K562 (cell line): ENCODE measurements around the gene NKAIN1. TPM values are rescaled to one million over a fixed set of nuclear protein-coding genes. Genes with fewer than 3 reads are reported as not detected.
A peak's percentile ranks its signal among the peaks of the same experiment; 100 is the strongest.

Source experiments
- ESRRA ChIP-seq: fragments of 450-650 bp; IDR thresholded peaks from 2 replicates; pipeline ENCODE4 v1.6.1; 2014; ENCODE audit warnings: low read depth, mild to moderate bottlenecking, moderate library complexity, borderline replicate concordance
- FOXP1 ChIP-seq: sonication (generic); formaldehyde crosslinking; IDR thresholded peaks from 2 replicates; pipeline ENCODE4 v1.8.0; 2022; ENCODE audit warnings: mild to moderate bottlenecking, missing genetic modification reagents
- HDAC3 ChIP-seq: fragments of 450-650 bp; IDR thresholded peaks from 2 replicates; pipeline ENCODE4 v1.6.1; 2018; ENCODE audit warnings: borderline replicate concordance, mild to moderate bottlenecking, moderate library complexity; ENCODE audit not compliant: partially characterized antibody
- MYNN ChIP-seq, 2 experiments: sonication (generic); formaldehyde crosslinking in 1 of 2; IDR thresholded peaks; 2 replicates each; pipeline versions ENCODE4 v1.5.0 to v1.6.1; 2016 to 2020; ENCODE audit warnings: antibody characterized with exemption in 1 of 2, missing genetic modification reagents in 1 of 2
- RBM39 ChIP-seq: fragments of 200-400 bp; formaldehyde crosslinking; optimal IDR thresholded peaks from 2 replicates; pipeline ENCODE3; 2018; ENCODE audit warnings: low read depth, low read length
- SMAD4 ChIP-seq: fragments of 250-450 bp; sonication (Bioruptor Pico); conservative IDR thresholded peaks from 2 replicates; pipeline ENCODE4 v1.8.0; 2021; ENCODE audit warnings: inconsistent platforms, mild to moderate bottlenecking, moderate library complexity
- STAT5A ChIP-seq: IDR thresholded peaks from 2 replicates; pipeline ENCODE4 v1.6.1; 2012; ENCODE audit warnings: low read length, inconsistent platforms, borderline replicate concordance
- TSC22D4 ChIP-seq: fragments of 450-650 bp; IDR thresholded peaks from 2 replicates; pipeline ENCODE4 v1.6.1; 2016; ENCODE audit warnings: missing genetic modification characterization, missing biosample characterization, control low read depth
- ZC3H4 ChIP-seq: sonication (generic); formaldehyde crosslinking; IDR thresholded peaks from 2 replicates; pipeline ENCODE4 v1.9.0; 2021; ENCODE audit warnings: missing genetic modification reagents, borderline replicate concordance
- ZNF197 ChIP-seq: fragments of 200-800 bp; sonication (Bioruptor generic); IDR thresholded peaks from 2 replicates; pipeline ENCODE4 v1.6.1; 2016; ENCODE audit warnings: low read depth, missing genetic modification characterization, missing compliant biosample characterization
- ZNF445 ChIP-seq: fragments of 250-450 bp; sonication (Bioruptor Pico); IDR thresholded peaks from 2 replicates; pipeline ENCODE4 v1.4.0; 2020; ENCODE audit warnings: low read depth, mild to moderate bottlenecking, moderate library complexity
- polyA plus RNA-seq, 8 experiments: library from polyadenylated mRNA; depleted of rRNA in 4 of 8; stranded (reverse) in 5 of 8; unstranded in 3 of 8; fragments of >200 nt; fragmentation: Nextera tagmentation in 2 of 8; fragmentation: Illumina TruSeq in 1 of 8; extraction: Ambion mirVana in 2 of 8; extraction: Trizol in 1 of 8; gene quantifications; 2 replicates each; pipeline versions ENCODE4 v1.2.1 to v1.2.3, GENCODE V29; 2011 to 2014; ENCODE audit warnings: inconsistent platforms in 1 of 8, missing spikeins in 1 of 8
- total RNA-seq, 7 experiments: library from RNA; depleted of rRNA in 6 of 7; stranded (reverse); fragments of >200 nt in 6 of 7; fragmentation: Illumina TruSeq in 2 of 7; extraction: Trizol in 2 of 7; gene quantifications; 2 replicates each; pipeline versions ENCODE4 v1.2.1 to v1.2.3, GENCODE V29; 2011 to 2021; ENCODE audit warnings: low replicate concordance in 1 of 7
- TF ChIP-seq, protein P1 (sequence below): IDR thresholded peaks from 2 replicates; pipeline ENCODE4 v1.6.1; 2011; ENCODE audit warnings: borderline replicate concordance, low read depth, mild to moderate bottlenecking, moderate library complexity, low read length; ENCODE audit not compliant: insufficient read depth, poor library complexity, severe bottlenecking
- TF ChIP-seq, protein P2 (sequence below): conservative IDR thresholded peaks from 2 replicates; pipeline ENCODE4 v1.6.1; 2011; ENCODE audit warnings: low read depth, mild to moderate bottlenecking, low read length; ENCODE audit not compliant: control insufficient read depth
- TF ChIP-seq, protein P3 (sequence below): fragments of 250-450 bp; sonication (Bioruptor Pico); IDR thresholded peaks from 2 replicates; pipeline ENCODE4 v1.5.0; 2021

Gene NKAIN1
- total and polyA plus RNA-seq, 9 of the 15 experiments (the other 6 are each of a cell fraction or from before 2014, with no cell fraction given), result 0.03 to 0.22 (median 0.04) TPM; not detected in 3

DNA sequence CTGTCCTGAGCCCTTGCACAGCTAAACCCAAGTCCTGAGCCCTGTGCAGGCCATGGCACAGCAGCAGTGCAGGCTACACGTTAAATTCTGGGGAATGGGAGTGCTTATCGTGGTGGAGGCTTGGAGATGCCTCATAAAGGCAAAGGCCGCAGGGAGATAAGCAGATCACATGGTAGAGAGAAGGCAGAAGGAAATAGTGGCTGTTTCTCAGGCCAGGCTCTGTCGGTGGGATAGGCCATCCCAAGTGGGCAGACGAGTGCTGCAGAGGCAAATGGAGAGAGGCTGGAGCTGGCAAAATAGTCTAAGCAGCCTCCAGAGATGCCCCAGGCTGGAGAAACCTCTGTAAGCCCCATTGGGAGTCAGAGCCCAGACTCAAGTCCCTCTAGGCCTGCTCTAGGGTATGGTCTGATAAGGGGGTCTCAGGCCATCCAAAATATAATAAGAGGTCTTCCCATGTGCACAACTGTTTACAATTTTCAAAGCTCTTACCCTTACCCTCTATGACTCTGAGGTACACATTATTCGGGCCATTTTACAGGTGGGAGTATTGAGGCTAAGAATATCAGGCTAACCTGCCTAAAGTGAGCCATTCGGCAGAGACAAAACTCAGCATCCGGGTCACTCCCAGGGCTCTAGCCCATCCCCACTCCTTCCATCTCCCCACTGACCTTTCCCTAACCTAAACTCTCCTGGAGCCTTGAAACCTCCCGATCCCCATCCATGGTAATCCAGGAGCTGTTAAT is 79.6 kb downstream of the NKAIN1 start (continued):
- TF ChIP-seq, protein P1, sequence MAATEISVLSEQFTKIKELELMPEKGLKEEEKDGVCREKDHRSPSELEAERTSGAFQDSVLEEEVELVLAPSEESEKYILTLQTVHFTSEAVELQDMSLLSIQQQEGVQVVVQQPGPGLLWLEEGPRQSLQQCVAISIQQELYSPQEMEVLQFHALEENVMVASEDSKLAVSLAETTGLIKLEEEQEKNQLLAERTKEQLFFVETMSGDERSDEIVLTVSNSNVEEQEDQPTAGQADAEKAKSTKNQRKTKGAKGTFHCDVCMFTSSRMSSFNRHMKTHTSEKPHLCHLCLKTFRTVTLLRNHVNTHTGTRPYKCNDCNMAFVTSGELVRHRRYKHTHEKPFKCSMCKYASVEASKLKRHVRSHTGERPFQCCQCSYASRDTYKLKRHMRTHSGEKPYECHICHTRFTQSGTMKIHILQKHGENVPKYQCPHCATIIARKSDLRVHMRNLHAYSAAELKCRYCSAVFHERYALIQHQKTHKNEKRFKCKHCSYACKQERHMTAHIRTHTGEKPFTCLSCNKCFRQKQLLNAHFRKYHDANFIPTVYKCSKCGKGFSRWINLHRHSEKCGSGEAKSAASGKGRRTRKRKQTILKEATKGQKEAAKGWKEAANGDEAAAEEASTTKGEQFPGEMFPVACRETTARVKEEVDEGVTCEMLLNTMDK, result no peak
- peak; percentile 87 for TF ChIP-seq SMAD4 (CRISPR knock-in tag)
- peak; percentile 75; the same call in 1 of the 2 replicates for TF ChIP-seq MYNN (IDR thresholded peaks at IDR 0.05)
- TF ChIP-seq MYNN (CRISPR knock-in tag; IDR thresholded peaks at IDR 0.05), result no peak
- TF ChIP-seq HDAC3, result no peak
- no peak; the same call in 1 of the 2 replicates for TF ChIP-seq ESRRA
- no peak for TF ChIP-seq RBM39
- TF ChIP-seq, protein P2, sequence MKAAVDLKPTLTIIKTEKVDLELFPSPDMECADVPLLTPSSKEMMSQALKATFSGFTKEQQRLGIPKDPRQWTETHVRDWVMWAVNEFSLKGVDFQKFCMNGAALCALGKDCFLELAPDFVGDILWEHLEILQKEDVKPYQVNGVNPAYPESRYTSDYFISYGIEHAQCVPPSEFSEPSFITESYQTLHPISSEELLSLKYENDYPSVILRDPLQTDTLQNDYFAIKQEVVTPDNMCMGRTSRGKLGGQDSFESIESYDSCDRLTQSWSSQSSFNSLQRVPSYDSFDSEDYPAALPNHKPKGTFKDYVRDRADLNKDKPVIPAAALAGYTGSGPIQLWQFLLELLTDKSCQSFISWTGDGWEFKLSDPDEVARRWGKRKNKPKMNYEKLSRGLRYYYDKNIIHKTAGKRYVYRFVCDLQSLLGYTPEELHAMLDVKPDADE, result no peak
- no peak for TF ChIP-seq ZC3H4 (CRISPR knock-in tag)
- 0 out of 2 replicates have a peak, but pooled peaks have one; percentile 5 for TF ChIP-seq ZNF445
- TF ChIP-seq TSC22D4 (tag), result no peak
- no peak for TF ChIP-seq FOXP1 (CRISPR knock-in tag)
- TF ChIP-seq, protein P3, sequence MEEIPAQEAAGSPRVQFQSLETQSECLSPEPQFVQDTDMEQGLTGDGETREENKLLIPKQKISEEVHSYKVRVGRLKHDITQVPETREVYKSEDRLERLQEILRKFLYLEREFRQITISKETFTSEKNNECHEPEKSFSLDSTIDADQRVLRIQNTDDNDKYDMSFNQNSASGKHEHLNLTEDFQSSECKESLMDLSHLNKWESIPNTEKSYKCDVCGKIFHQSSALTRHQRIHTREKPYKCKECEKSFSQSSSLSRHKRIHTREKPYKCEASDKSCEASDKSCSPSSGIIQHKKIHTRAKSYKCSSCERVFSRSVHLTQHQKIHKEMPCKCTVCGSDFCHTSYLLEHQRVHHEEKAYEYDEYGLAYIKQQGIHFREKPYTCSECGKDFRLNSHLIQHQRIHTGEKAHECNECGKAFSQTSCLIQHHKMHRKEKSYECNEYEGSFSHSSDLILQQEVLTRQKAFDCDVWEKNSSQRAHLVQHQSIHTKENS (CRISPR knock-in tag), result no peak
- 0 out of 2 replicates have a peak, but pooled peaks have one; percentile 30 for TF ChIP-seq STAT5A
- peak; percentile 69; the same call in 1 of the 2 replicates for TF ChIP-seq ZNF197
